Measurements from ENCODE around the gene CACNA2D4.

The CACNA2D4 gene

DNA sequence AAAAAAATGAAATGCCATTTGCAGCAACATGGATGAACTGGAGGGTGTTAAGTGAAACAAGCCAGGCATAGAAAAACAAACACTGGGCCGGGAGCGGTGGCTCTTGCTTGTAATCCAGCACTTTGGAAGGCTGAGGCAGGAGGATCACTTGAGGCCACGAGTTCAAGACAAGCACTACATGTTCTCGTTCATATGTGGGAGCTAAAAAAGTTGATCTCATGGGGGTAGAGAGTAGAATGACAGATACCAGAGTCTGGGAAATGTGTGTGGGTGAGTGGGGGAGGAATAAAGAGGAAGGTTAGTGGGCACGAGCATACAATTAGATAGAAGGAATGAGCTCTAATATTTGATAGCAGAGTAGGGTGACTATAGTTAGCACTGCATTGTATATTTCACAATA, 21.5 kb downstream of the CACNA2D4 start:
- H3K4me3 ChIP-seq (ENCODE audit: low read depth, low read length) = no peak overlapping the region
- TF ChIP-seq, protein P1, sequence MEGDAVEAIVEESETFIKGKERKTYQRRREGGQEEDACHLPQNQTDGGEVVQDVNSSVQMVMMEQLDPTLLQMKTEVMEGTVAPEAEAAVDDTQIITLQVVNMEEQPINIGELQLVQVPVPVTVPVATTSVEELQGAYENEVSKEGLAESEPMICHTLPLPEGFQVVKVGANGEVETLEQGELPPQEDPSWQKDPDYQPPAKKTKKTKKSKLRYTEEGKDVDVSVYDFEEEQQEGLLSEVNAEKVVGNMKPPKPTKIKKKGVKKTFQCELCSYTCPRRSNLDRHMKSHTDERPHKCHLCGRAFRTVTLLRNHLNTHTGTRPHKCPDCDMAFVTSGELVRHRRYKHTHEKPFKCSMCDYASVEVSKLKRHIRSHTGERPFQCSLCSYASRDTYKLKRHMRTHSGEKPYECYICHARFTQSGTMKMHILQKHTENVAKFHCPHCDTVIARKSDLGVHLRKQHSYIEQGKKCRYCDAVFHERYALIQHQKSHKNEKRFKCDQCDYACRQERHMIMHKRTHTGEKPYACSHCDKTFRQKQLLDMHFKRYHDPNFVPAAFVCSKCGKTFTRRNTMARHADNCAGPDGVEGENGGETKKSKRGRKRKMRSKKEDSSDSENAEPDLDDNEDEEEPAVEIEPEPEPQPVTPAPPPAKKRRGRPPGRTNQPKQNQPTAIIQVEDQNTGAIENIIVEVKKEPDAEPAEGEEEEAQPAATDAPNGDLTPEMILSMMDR (IDR thresholded peaks at IDR 0.05; ENCODE audit: low read depth, low read length) = no peak

DNA sequence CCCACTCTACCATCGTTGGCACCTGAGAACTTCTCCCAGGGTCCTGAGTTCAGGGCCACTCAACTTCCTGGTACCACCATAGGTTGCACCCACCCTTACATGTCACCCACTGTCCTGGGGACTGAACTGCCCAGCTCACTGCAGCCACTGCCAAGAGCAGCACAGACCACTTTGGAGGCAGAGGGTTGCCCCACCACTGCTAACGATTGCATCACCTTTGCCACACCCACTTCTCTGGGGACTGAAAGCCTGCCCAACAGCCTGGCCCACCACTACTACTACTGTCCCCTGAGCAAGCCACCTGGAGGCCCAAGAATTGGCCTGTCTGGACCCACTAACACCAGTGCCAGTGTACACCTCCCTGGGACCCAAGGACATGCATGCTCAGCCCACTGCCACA, 27.6 kb downstream of the CACNA2D4 start:
- TF ChIP-seq, protein P1 (IDR thresholded peaks at IDR 0.05; ENCODE audit: low read depth, low read length) = no peak
- H3K4me3 ChIP-seq (ENCODE audit: low read depth, low read length) = no peak overlapping the region

DNA sequence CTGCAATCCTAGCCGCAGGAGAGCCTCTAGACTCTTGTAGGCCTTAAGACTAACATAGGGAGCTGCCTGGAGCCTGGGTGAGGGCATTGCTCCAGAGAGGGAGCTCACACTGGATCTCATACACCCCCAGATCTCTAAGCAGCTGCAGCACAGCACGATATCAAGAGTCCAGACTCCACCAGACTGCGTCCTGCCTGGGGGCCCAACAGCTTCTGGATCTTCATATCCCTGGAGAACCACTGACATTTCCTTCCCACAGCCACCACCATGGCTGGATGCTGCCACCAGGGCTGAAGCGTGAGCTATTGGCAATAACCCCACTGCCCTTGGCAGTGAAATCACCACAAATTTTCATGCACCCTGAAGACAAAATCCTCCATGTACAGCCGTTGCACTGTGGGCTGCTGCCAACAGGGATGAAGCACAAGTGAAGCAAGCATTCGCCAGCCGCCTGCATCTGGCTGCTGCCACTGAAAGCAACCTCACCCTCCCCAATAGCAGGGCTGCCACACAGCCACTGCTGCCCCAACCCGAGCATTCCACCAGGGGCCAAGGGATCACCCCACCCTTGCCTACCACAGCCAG, 28.2 kb downstream of the CACNA2D4 start:
- TF ChIP-seq, protein P1 (IDR thresholded peaks at IDR 0.05; ENCODE audit: low read depth, low read length) = no peak
- no peak overlapping the region for H3K4me3 ChIP-seq (ENCODE audit: low read depth, low read length)

DNA sequence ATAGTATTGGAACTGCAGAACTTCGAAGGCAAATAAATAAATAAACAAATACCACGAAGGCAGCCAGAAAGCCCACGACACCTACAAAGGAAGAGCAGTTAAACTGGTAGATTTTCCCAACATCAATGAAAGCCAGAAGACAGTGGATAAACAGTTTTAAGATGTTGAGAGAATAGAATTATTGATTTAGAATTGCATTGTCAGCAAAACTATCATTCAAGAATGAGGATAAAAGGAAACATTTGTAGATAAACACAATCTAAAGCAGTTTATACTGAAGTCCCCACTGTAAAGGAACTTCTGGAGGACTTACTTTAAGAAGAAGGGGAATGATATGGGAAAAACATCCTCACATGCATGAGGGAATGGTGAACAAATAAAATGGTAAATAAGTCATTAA, 29.5 kb downstream of the CACNA2D4 start:
- H3K4me3 ChIP-seq (ENCODE audit: low read depth, low read length) = no peak overlapping the region
- TF ChIP-seq, protein P1 (IDR thresholded peaks at IDR 0.05; ENCODE audit: low read depth, low read length) = no peak

DNA sequence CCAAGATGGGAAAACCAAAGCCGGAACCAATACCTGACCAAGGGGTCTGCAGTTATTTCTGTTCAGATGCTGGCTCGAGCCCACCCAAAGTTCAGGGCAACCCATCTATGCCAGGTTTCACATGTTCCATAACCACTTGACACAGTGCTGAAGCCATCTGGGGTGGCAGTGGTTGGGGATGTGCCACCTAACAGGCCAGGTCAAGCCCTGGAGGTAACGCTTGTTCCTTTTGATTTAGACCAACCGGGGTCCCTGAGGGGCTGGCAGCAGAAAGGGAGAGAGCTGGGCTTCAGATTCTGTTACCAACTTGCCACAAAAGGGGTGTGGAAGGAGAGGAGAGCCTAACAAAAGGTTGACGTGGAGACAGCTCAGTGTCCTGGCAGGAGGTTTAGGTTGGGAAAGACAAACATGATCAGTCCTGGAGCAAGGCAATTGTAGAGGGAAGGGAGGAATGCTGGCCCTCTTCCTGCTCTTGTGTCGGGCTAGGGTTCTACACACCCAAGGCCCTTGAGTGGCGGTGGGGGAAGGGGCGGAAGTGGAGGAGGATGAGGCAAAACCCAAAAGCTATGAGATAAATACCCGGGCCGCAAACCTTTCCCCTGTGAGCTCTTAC, 31.9 kb downstream of the CACNA2D4 start:
- H3K4me3 ChIP-seq (ENCODE audit: low read depth, low read length) = no peak overlapping the region
- TF ChIP-seq, protein P1 (IDR thresholded peaks at IDR 0.05; ENCODE audit: low read depth, low read length) = no peak

DNA sequence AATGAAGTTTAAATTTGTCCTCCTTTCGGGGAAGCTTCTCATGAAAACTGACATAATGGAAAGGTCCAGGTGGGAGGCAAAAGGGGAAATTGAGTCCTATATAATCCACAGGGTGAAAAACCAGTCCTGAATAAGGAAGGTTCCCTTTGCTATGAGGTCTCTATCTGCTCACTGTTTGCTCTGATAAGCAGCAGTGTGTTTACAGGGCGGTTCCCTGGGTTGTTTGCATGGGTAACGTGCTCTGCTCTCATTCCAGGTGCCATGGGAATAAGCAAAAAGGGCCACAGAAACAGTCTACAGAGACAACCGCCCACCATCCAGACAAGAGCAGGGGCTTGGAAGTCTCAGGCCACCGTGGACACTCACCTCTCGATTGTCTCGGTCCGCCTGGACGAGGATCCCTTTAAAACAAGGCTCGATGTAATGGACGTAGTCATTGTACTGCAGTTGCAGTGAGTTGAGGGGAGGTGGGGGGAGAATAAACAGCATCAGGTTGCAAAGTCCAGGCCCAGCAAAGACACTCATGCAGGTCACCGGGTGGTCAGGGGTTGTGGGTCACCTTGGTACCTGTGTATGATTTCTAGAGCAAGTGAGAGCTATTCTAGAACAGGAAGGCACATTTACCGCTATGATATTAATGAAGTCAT, 32.7 kb downstream of the CACNA2D4 start:
- no peak overlapping the region for H3K4me3 ChIP-seq (ENCODE audit: low read depth, low read length)
- TF ChIP-seq, protein P1 (IDR thresholded peaks at IDR 0.05; ENCODE audit: low read depth, low read length) = no peak

DNA sequence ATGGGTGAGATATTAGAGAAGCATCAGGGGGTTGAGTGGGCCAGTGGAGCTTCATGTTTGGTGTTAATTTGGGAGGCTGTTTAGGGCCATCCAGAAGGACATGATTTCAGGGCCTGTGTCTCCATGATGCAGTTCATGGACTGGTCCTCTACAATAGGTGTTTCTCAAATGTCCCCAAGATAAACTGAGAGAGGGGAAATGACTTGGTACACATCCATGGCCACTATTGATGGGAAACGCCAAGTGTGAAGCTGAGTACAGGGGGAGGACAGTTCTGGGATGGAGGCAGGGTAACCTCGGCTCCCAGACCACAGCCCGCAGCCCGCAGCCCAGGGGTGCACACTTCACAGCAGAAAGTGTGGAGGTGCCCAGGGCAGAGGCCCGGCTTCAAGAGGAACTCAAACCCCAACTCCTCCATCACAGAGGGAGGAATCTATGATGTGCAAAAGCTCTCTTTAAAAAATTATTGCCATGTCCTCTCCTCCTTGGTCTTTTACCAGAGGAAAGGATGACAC, 33.3 kb downstream of the CACNA2D4 start:
- TF ChIP-seq, protein P1 (IDR thresholded peaks at IDR 0.05; ENCODE audit: low read depth, low read length) = no peak
- no peak overlapping the region for H3K4me3 ChIP-seq (ENCODE audit: low read depth, low read length)
